ENCODE results near the gene LSMEM2. TPM values are rescaled to one million over a fixed set of nuclear protein-coding genes. Genes with fewer than 3 reads are reported as not detected.

LSMEM2 gene
- total RNA-seq, 1 experiment from 2014 or later = not detected

- Histone ChIP-seq H3K27me3 (no peaks in the 10 kb centered on the region), H3K9me3 (replicated peaks) (no peaks in the 10 kb centered on the region), H3K36me3 (peaks cover 24% of the 10 kb centered on the region), H3K27ac (peak within 1 kb of the TSS; percentile 77), H3K4me1 (no peaks in the 10 kb centered on the region; the same call in 1 of the 2 replicates), H3K4me3 (peak within 1 kb of the TSS; percentile 79)
- peak; percentile 96 to 97 for DNase-seq
Observed at GRCh38 chr3:50292159-50293078, 13.5 kb downstream of the LSMEM2 start, which contains the start of gene IFRD2. Gene IFRD2 (minus strand): TSS chr3:50292429. CDS start chr3:50292274, 155 bp downstream.

DNA sequence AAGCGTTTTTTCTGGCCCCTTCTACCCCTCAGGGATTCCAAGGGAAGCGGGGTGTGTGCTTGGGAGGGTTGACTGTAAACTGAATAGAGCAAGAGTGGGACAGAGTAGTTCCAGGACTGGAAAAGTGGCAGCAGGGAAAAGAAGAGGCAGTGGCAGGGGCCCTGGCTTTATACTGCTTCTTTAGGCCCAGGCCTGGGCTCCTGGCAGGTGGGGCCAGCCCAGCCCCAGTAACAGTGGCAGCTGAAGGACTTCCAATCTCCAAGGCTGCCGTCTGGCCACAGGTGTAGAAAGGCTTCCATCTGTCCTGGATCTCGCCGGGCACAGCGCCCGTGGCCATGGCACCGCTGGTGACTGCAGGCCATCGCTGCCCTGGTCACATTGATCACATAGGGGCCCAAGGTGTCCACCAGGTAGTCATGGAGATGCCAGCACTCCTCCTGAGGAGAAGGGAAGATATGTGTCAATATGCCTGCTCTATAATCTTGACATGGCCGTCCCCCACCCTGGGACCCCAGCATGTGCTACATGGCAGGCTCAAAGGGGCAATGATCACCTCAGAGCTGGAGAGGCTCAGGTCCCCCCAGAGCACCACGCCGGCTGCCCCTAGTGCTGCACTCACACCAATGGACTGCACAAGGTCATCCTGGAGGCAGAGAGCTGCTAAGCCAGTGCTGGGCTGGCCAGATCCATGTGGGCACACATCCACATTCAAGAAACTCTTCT lies 14.4 kb downstream of the LSMEM2 start:
- H3K4me1 ChIP-seq = no peaks in the 10 kb centered on the region; the same call in 1 of the 2 replicates
- no peaks in the 10 kb centered on the region for H3K27me3 ChIP-seq
- peaks cover 19% of the 10 kb centered on the region for H3K36me3 ChIP-seq
- no peaks in the 10 kb centered on the region for H3K9me3 ChIP-seq (replicated peaks)
- no peak for DNase-seq
- H3K27ac ChIP-seq = no peak overlapping the region; the same call in 1 of the 2 replicates
- H3K4me3 ChIP-seq = peak overlapping the region; percentile 79

DNA sequence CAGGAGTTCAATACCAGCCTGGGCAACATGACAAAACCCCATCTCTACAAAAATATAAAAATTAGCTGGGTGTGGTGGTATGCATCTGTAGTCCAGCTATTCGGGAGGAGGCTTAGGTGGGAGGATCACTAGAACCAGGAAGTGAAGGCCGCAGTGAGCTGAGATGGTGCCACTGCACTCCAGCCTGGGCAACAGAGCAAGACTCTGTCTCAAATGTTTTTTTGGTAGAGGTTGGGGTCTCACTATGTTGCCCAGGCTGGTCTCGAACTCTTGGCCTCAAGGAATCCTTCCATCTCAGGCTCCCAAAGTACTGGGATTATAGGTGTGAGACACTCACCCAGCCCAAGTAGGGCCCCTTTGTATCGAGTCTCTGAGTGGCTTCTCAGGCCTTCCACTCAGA lies 15.2 kb downstream of the LSMEM2 start:
- DNase-seq = no peak
- Histone ChIP-seq H3K27ac (no peak overlapping the region), H3K4me1 (no peaks in the 10 kb centered on the region; the same call in 1 of the 2 replicates), H3K36me3 (peaks cover 13% of the 10 kb centered on the region), H3K27me3 (no peaks in the 10 kb centered on the region), H3K4me3 (no peak overlapping the region), H3K9me3 (replicated peaks) (no peaks in the 10 kb centered on the region)

DNA sequence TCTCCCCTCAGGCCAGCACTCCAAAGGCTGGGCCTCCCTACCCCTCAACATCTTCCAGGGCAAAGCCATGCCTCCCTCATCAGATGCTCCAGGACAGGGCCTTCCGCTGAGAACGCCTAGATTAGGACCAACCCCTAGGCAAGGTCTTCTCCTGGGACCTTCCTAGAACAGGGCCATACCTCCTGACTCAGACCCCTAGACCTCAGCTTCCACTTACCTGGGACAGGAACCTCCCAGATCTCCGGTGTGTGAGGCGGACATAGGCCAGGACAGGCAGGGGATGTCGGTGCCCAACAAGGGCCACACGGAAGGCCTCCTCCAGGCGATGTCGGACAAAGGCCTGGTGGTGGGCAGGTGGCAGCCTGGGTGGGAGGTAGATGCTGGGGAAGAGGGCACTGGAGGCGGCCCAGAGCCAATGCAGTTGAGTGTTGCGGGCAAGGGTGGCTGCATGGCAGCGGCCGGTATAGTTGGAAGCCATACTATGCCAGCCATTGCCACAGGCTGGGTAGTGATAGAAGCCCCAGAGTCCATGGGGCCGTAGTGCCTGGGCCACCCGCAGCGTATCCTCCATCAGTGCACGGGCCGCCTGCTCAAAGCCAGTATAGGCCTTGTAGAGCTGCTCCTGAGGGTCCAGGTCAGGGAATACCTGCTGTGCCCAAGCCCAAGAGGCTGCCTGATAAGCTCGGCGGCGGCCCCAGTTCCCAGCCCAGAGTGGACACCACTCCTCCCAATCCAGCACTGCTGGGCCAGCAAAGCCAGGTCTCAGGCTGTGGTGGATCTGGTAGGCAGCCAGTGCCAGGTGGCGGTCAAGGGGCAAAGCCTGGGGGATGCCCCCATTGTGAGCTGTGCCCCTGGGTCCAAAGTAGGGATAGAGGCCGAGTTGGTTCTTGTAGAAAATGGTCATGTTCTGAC lies 15.9 kb downstream of the LSMEM2 start:
- Histone ChIP-seq H3K36me3 (peaks cover 8% of the 10 kb centered on the region), H3K9me3 (replicated peaks) (no peaks in the 10 kb centered on the region), H3K4me1 (no peaks in the 10 kb centered on the region; the same call in 1 of the 2 replicates), H3K4me3 (no peak overlapping the region), H3K27me3 (no peaks in the 10 kb centered on the region), H3K27ac (no peak overlapping the region)
- no peak for DNase-seq

DNA sequence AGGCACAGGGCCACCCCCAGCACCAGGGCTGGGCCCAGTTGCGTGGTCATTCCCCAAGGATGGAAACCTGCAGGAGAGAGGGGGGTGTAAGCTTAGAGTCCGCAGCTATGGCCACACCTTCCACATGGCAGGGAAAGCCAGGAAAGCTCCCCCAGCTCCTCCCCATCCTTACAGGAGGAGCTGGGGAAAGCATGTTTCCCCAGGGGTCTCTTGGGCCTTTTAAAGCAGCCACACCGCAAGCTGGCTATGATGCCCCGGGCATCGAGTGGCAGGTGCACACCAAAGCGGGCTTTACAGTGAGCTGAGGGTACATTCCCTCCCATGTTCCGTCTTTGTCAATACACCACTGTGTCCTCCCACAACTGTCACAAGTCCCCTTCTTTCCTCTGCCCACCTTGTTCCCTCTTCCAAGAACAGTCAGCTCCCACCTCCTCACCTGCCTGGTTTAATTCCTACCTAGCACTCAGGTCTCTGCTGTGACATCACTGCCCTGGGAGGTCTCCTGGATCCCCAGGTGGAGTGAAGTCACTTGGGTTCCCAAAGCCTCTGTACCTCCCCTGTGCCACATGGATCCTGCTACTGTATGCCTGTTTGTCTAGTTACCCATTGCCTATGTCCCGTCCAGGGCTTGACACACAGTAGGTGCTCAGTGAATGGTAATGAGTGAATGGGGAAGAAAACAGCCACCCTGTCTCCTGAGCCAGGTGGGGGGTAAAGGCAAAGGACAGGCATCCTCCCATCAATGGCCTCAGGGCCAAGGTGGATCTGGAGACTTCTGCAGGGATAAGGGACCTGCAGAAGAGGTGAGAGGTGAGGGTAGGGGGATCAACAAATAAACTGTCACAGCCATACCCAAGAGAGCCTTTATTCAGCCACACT lies 16.9 kb downstream of the LSMEM2 start:
- Histone ChIP-seq H3K36me3 (no peaks in the 10 kb centered on the region), H3K27me3 (no peaks in the 10 kb centered on the region), H3K27ac (no peak overlapping the region), H3K9me3 (replicated peaks) (no peaks in the 10 kb centered on the region), H3K4me3 (no peak overlapping the region), H3K4me1 (peaks cover 8% of the 10 kb centered on the region; the same call in 1 of the 2 replicates)
- DNase-seq = no peak

DNA sequence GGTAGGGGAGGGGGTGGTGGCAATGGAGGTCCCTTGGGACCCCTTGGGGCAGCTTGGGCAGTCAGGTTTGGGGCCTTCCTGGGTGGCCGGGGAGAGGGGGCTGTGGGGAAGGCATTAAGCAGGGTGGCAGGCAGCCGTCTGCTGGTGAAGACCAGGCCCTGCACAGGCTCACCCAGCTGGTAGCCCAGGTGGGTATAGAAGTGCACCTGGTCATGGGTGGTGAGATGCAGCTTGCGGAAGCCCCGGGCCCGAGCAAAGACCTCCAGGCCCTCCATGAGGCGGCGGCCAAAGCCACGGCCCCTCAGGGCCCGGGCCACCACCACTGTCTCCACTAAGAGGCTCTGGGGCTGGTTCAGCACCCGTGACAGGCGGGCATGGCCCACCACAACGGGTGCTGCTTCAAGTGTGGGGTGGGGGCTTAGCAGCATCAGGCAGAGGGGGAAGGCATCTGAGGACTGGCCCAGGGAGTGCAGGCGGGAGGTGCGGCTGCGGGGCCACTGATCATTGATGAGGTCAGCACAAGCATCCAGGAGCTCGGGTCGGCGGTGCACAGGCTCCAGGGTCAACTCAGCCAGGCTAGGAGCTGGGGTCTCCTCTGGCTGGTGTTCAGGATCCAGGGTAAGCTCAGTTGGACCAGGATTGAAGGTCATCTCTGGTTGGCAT lies 18.0 kb downstream of the LSMEM2 start:
- Histone ChIP-seq H3K4me3 (no peak overlapping the region), H3K9me3 (replicated peaks) (no peaks in the 10 kb centered on the region), H3K27ac (no peak overlapping the region), H3K36me3 (no peaks in the 10 kb centered on the region), H3K4me1 (peaks cover 8% of the 10 kb centered on the region; the same call in 1 of the 2 replicates), H3K27me3 (no peaks in the 10 kb centered on the region)
- DNase-seq = no peak

GRCh38 chr3:50297384-50297775 lies 18.5 kb downstream of the LSMEM2 start:
- no peak overlapping the region for H3K4me3 ChIP-seq
- H3K4me1 ChIP-seq = peaks cover 8% of the 10 kb centered on the region; the same call in 1 of the 2 replicates
- no peaks in the 10 kb centered on the region for H3K36me3 ChIP-seq
- H3K27ac ChIP-seq = no peak overlapping the region
- no peak for DNase-seq
- H3K27me3 ChIP-seq = no peaks in the 10 kb centered on the region
- H3K9me3 ChIP-seq (replicated peaks) = no peaks in the 10 kb centered on the region

GRCh38 chr3:50297896-50298725 lies 19.2 kb downstream of the LSMEM2 start:
- Histone ChIP-seq H3K27ac (no peak overlapping the region), H3K36me3 (no peaks in the 10 kb centered on the region), H3K9me3 (replicated peaks) (no peaks in the 10 kb centered on the region)

GRCh38 chr3:50298836-50299637 lies 20.1 kb downstream of the LSMEM2 start, which contains the start of the genes HYAL3 and NAA80:
Gene HYAL3 (minus strand): TSS chr3:50299405. CDS start chr3:50295602, 3,803 bp downstream.
Gene NAA80 (minus strand): TSS chr3:50299405. CDS start chr3:50297463, 1,942 bp downstream.
- H3K4me3 ChIP-seq = peak within 1 kb of the TSS; percentile 70
- no peaks in the 10 kb centered on the region for H3K27me3 ChIP-seq
- DNase-seq = peak; percentile 99
- H3K9me3 ChIP-seq (replicated peaks) = no peaks in the 10 kb centered on the region
- H3K4me1 ChIP-seq = peaks cover 8% of the 10 kb centered on the region; the same call in 1 of the 2 replicates
- peak within 1 kb of the TSS; percentile 42 for H3K27ac ChIP-seq
- H3K36me3 ChIP-seq = no peaks in the 10 kb centered on the region

More at GRCh38 chr3:50297896-50298725, 19.2 kb downstream of the LSMEM2 start:
- no peak for DNase-seq
- Histone ChIP-seq H3K4me3 (peak overlapping the region; percentile 70), H3K27me3 (no peaks in the 10 kb centered on the region), H3K4me1 (peaks cover 8% of the 10 kb centered on the region; the same call in 1 of the 2 replicates)

DNA sequence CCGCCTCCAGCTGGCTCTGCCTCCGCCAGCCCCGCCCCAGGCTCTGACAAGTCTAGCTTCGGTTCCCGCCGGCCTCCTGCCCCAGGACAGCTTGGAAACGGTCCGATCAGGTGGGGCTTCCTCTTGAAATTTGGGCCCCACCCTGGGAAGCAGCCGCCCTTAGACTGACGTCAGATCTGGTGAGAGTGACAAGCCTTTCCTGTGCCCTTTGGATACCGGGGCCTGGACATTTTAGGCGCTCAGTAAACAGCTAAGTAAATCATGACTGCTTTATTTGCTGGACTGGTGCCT lies 20.7 kb downstream of the LSMEM2 start:
- H3K4me3 ChIP-seq = peak overlapping the region; percentile 70
- peak overlapping the region; percentile 42 for H3K27ac ChIP-seq
- H3K9me3 ChIP-seq (replicated peaks) = no peaks in the 10 kb centered on the region
- H3K27me3 ChIP-seq = no peaks in the 10 kb centered on the region
- no peak for DNase-seq
- peaks cover 8% of the 10 kb centered on the region; the same call in 1 of the 2 replicates for H3K4me1 ChIP-seq
- H3K36me3 ChIP-seq = no peaks in the 10 kb centered on the region

GRCh38 chr3:50299929-50300680 lies 21.2 kb downstream of the LSMEM2 start:
- H3K9me3 ChIP-seq (replicated peaks) = no peaks in the 10 kb centered on the region
- H3K4me3 ChIP-seq = peak overlapping the region; percentile 70
- peak; percentile 29 to 46 for DNase-seq
- H3K4me1 ChIP-seq = peaks cover 8% of the 10 kb centered on the region; the same call in 1 of the 2 replicates
- peak overlapping the region; percentile 42 for H3K27ac ChIP-seq
- no peaks in the 10 kb centered on the region for H3K27me3 ChIP-seq
- no peaks in the 10 kb centered on the region for H3K36me3 ChIP-seq

Data from SJCRH30 (cell line).